A549 treated with CpdA at 1 μM for 4 hours (cell line): ENCODE data around the gene KDM6A. TPM values are rescaled to one million over a fixed set of nuclear protein-coding genes. Genes with fewer than 3 reads are reported as not detected.

Source experiments
- total RNA-seq: library from RNA; stranded (reverse); fragments of 200-300 nt; extraction: Qiagen RNA extraction; gene quantifications from 5 replicates; pipeline ENCODE4 v1.2.3, GENCODE V29; 2022; ENCODE audit warnings: low read depth

Gene KDM6A
- 12.3 to 16.9 TPM (median 13.8 TPM) in 5 replicates for total RNA-seq

GRCh38 chrX:44872821-44873414 is at the start of gene KDM6A:
Gene KDM6A, plus strand, starts transcription at chrX:44873188. Its CDS starts 364 bp downstream, at chrX:44873552.

GRCh38 chrX:44843753-44844152 is 29.2 kb upstream of the KDM6A start, which contains the start of gene DUSP21:
Gene DUSP21, plus strand, starts transcription at chrX:44844021. Its CDS starts 112 bp downstream, at chrX:44844133.

Other genes with a start within 250 kb of the KDM6A start
- not detected in 5 replicates for gene DUSP21, start 29.2 kb upstream of the KDM6A start, total RNA-seq